HG03039 (cell line): ENCODE measurements around the gene RBM38.

Source experiments
- ATAC-seq: cut with Tn5 transposase; IDR thresholded peaks from one replicate; pipeline ENCODE4 v1.9.1; 2021; ENCODE audit warnings: mild to moderate bottlenecking, moderate library complexity; ENCODE audit not compliant: unreplicated experiment

Gene RBM38

DNA sequence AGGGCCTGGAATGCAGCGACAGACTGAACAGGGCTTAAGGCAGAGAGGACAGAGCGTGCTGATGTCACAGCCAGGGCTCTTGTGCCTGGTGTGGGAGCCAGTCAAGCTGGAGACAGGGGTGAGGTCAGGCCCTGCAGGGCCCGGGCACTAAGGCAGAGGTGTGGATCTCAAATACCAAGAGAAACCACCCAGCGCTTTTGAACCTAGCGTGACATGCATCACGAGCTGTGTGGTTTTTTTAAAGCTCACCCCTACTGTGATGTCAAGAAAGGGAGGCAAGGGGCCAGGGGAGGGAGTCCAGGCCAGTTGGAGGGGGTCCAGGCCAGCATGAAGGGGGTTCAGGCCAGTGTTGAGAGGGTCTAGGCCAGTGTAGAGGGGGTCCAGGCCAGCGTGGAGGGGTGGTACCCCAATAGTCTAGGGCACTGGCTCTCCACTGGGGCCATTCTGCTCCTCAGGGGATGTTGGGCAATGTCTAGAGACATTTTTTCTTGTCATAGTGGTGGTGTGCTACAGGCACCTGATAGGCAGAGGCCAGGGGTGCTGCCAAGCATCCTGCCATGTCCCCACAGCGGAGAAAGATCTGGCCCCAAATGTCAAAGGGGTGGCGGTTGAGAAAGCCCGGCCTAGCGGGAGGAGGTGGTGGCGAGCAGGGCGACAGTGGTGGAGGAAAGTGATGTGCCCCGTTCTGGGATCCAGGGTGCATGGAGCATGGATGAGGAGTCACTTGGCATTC is 42.6 kb downstream of the RBM38 start:
- ATAC-seq: no peak

DNA sequence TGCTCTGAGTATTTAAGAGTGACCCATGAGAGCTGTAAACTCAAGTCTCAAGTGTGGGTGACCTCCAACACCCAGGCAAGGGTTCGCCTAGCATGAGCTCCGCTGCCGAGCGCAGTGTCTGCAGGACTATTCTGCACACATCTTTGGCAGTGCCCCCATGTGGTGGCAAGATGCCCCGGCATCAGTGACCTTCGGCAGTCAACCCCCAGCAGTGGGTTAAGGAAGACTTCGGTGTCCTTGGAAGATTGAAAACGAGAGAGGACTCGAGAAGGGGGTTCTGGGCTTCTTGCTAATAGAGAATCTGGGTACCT is 43.1 kb downstream of the RBM38 start:
- no peak for ATAC-seq

DNA sequence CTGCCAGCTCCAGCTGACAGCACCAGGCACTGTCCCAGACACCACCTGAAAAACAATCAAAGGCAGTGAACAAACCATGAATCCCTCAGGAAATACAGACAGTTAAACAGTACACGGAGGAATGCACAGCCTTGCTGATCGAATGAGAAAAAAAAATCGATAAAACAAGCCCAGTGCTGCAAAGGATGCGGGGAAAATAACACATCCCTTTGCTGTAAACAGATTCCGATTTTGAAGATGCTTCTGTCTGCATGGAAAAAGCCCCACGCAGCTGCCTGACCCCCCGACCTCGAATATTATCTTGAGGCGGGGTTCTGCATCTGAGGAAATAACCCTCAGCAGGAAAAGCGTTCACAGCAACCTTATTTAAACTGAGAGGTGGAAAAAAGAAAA is 43.9 kb downstream of the RBM38 start:
- ATAC-seq: no peak

DNA sequence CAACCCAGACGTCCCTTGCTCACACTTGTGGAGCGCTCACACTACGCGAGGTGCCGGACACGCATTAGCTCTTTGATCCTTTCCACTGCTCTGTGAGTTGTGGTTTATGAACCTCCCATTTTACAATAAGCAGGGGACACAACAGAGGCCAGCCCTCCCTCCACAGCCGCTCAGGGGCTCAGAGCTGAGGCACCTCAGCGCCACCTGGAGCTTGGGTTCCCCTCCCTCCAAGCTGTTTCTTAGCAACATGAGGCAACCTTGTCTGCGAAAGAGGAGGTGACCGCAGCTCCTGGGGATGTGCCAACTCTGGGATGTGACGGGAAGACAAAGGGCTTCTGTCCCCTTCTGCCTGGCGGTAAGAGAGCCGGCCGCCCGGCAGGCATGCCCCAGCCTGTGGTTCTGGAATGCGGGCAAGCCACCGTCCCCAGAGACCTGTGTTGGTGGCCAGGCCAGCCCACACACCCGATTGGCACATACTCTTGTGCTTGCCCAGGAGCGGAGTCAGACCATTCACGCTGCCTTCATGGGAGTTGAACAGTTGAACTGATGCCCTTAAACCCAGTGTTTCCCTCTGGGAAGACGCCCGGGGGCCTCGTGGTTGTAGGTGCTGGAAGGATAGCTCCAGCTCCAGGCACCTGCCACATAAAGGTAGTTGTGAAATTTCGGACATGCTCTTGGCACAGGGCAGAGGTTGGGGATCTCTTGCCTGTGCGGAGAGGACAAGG is 44.5 kb downstream of the RBM38 start:
- ATAC-seq: no peak

DNA sequence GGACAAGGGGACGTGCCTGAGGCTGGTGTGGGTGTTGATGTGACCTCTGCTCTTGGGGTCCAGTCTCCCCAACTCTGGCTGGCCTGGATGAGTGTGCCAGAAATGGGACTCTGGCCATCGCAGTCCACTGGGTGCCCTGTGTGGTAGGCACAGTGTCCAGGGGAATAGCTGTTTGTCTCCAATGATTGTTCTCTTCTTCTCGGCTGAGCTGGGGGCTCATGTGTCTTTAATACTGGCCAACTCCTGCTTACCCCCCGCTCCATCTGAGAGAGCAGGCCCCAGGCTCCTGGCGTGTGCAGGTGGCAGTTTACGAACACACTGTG is 45.0 kb downstream of the RBM38 start:
- ATAC-seq: no peak

DNA sequence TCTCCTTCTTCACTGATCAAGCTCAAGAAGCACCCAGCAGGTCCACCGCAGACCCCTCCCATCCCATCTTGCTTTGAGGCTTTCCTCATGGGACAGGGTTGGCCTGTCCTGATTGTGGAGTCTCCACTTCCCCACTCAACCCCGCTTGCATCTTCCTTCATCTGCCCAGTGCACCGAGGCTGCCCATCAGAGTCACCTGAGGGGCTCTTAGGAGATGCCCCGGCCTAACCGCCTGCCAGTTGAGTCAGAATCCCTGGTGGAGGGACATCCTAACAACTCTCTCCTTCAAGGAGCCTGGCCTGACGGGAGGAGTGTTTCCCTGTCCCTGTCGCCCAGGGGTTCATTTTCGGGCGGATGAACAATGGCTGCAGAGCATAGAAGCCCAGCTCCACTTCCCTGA is 46.1 kb downstream of the RBM38 start:
- ATAC-seq: no peak

DNA sequence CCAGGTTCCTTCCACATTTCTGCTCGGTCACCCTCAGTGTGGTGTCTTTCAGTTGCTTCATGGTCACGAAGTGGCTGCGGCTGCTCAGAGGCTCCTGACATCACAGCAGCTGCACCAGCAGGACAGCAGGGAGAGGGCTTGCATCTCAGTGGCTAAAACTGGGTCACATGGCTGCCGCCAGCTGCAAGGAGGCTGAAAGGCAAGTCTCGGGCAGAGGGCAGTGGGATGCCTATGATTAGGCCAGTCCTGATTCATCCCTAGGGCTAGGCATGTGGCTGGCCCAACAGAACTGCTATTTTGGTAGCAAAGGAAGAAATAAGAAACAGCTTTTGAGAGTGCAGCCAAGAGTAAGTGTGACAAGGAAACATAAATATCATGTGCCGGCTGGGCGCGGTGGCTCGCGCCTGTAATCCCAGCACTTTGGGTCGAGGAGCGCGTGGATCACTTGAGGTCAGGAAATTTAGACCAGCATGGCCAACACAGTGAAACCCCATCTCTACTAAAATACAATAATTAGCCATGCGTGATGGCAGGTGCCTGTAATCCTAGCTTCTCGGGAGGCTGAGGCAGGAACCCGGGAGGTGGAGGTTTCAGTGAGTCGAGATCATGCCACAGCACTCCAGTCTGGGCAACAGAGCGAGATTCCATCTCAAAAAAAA is 46.6 kb downstream of the RBM38 start:
- ATAC-seq: no peak

DNA sequence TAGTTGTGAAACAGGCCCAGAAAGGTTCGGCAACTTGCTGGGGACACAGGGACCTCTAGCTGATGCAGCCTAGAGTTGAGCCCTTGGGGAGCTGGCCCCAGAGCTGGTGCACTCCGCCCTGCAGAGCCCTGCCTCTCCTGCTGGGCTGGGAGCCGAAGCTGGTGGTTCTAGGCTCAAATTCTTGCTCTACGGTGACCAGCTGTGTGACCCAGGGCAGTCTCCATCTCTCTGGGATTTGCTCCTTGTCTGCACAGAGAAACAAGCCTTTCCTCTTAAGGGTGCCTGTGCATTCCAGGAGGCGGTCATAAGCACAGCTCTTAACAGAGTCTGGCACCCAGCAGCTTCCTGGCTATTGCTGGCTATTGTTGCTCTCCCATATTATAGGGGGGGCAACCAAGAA is 47.4 kb downstream of the RBM38 start:
- ATAC-seq: no peak

DNA sequence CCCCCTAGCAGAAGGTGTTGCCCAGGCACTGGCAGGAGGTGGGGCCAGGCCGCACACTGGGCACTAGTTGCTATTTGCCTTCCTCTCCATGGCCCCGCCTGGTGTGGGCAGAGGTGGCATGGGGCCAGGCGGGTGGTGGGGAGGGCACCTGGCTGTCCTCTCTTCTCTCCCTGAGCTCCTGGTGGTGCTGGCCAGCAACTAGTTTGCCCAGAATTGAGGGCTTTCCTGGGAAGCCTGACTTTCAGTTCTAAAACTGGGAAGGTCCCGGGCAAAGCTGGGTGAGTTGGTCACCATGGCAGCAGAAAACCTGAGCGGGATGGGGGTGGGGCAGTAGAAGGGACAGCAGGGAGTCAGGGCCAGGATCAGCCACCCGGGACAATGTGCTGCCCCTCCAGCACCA is 48.2 kb downstream of the RBM38 start:
- no peak for ATAC-seq

DNA sequence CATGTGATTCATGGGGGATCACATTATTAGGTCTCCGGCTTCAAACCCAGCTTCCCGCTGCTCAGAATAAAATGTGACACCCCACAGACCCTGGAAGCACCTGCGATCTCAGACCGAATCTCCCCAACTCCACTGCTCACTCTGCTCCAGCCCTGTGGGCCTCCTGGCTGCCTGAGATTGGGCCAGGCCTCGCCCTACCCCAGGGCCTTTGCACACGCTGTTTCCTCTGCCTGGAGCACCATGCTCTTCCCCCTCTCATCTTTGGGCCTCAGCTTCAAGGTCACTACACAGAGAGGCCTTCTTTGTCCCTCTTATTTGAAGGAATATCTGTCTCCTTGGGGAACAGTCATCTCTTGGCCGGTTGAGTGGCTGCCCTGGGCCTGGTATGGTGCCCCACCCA is 48.8 kb downstream of the RBM38 start:
- no peak for ATAC-seq

DNA sequence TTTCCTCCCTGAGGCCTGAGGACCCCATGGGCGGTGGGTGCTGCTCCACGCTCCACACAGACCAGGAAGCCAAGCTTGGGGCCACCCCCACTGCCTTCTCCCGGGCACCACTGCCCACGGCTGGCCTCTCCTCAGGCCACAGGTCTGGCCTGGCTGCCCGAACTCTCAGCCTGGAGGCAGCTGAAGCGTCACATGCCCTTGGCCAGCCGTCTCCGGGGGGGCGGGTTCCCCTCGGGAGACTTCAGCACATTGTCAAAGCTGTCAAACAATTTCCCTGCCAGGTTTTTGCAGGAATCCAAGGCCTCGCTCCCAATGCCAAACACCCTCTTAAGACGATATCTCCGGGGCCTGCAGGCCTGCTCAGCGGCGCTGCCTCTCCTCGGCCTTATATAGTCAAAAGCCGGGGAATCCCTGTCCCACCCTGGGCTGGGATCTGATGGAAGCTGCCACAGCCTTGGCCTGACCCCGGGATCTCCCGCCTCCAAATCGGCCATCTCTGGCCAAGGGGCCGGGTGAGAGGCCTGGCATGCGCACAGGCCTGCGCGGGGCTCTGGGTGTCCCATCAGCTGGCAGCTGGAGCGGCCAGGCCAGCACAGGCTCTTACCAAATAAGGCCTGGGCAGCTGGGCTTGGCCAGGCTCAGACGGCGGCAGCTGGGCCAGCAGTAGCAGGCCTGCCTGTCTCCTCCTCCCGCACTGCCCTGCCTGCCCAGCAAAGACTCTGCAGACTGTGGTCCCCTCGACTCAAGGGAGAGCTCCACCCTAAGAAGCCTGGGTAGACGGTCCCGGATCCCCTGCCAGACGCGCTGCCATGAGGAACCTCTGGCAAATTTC is 49.7 kb downstream of the RBM38 start:
- no peak for ATAC-seq

DNA sequence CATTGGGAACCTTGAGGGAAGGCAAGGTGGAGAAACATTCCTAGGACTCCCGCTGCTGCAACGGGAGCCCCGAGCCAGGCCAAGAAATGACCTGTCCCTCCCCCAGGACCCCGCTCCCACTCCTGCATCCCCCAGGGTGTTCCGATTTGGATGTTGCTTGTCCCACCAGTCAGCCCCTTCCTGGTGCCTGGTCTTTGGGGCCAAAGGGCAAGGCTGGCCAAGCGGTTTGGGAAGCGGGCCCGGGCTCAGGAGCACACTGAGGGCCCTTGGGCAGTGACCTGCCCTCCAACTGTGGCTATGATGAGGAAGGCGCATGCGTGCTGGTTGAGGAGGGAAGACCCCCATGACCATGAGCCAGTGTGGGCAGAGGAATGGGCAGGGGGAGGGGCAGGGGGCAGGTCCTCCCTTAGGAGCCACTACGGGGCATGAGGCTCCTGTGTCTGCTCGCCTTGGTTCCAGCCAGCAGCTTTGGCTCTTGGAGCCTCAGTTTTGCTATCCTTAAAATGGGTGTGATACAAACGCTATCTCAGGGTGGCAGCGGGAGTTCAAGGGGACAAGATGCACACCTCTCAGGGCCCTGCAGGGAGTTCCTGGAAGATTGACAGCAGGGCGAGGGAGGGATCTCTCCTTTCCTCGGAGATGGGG is 50.4 kb downstream of the RBM38 start:
- ATAC-seq: no peak

DNA sequence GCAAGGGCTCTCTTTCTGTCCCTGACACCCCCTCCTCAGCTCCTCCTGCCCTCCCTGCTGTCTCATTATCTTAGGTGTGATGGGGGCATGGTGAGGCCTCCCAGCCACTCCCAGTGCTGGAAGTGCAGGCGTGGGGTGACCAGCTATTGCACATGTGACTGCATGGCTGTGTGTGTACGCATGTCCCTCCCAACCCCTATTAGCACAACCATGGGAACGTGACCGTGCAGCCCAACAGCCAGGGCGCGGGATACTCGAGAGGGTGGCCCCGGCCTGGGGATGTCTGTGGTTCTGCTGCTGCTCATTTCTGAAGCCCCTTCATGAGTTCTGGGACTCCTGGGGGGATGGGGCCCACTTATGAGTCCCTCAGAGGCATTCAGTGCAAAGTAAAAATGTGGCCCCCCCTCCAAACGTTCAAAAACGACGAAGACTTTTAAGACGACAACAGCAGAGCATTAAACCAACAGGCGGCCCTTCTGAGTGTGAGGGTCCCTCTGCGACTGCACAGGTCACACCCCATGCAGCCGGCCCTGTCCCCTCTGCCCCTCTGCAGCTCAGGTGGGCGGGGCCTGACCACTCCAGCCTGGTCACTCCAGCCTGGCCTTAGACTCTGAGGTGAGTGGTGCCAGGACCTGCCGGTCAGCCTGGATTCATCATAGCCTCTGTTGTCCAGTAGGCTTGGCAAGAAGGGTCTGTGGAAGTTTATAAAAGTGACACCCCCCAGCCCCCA is 51.1 kb downstream of the RBM38 start:
- ATAC-seq: no peak

DNA sequence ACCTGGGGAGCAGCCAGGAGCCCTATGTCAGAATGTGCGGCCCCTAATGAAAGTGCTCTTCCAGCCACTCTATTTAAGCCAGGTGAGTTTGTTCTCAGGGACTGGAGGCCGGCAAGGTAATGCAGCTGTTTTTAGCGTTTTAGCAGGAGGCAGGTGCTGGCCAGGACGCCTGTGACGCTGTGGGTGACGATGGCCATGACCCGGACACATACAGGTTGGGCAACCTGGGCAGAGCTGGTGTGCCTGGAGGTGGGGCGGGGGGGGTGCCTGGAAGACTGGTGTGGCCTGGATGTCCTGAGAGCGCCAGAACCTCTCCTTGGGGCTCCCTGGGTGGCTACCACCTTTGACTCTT is 51.7 kb downstream of the RBM38 start:
- no peak for ATAC-seq

DNA sequence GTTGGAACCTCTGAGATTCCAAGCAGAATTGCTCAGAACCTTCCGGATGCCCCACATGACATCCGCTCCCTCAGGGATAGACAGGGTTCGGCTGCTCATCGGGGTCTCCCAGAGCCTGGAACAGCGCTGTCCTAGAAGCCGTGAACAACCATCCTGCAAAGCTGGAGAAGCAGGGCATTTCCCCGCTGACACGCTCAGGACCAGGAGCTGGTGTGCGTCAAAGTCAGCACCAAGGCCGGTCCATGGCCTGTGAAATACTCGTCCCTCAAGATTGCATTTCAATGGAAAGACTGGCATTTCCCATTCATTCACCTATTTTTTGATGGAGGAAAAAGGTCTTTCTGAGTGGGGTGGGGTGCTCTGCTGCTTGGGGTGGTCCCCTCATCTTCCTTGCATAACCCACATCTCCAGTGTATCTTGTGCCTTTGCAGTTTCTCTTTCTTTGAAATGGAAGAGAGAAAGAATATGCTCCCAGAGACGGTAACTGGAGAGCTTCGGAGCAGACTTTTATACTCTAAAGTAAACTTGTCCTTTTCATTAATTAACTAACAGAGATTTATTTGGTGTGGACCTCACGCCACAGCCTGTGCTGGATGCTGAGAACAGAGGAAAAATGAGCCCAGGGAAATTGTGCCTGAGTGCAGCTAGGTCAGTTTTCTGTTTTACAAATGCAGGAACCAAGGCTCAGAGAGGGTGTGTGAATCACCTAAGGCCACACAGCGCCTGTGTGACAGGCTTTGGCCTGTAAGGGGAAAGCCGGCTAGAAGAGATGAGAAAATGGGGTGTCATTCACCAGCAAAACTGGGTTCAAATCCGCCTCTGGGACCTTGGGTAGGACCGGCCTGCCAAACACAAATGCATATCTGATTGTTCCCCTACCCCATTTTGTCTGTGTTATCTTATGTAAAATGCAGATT is 52.4 kb downstream of the RBM38 start:
- no peak for ATAC-seq

DNA sequence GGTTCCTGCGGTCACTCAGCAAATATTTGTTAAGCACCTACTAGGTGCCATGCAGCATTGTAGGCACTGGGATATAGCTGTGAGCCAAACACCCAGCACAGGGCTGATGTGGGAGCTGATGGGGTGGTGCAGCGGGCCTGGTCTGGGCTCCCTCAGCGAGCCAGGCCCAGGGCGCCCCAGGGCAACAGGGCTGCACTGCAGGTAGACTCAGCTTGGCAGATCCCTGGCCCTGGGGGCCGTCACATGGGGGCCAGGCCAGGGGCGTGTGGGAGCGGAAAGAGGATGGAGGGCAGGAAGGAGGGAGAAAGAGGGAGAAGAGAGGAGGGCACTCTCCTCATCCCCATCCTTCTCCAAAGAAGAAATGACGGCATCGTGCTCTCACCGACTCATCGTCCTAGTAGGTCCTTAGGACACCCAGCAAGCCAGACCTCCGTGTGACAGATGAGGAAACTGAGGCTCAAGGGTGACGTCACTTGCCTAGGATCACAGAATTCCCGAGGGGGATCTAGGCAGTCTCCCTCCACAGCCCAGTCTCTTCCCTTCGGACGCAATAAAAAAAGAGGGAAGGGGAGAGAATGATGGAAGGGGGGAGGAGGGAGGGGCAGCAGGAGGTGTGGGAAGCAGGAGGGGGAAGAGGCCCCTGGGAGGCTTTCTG is 53.3 kb downstream of the RBM38 start:
- ATAC-seq: no peak

DNA sequence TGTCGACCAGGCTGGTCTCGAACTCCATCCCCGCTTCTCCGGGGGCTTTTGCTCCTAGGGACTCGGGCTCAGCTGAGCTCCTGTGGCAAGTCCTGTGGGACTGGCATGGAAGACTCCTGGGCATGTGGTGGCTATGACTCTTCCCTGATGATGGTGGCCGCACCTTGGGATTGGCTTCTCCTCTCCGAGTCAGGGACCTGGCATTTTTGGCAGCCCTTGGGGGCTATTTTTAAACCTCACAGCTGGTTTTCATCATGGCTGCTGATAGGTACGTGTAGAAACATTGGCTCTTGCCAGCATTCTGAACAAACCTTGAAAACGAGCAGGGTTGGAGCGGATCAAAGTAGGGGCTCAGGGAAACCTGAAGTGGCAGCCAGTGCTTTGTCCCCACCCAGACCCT is 54.1 kb downstream of the RBM38 start:
- no peak for ATAC-seq

DNA sequence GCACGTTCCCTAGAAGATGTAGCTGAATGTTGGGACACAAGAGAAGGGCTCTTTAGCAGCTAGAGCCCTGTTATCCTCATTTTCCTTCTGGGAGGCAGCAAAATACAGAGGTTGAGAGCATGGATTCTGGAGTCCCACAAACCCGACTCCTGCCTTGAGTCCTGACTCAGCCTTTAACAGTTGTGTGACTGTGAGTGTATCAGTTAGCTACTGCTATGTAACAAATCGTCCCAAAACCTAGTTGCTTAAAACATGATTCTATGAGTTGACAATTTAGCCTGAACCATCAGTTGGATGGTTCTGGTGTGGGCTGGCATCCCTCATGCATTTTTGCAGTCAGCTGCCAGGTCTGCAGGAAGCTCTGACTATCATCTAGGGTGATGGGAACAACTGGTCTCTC is 54.6 kb downstream of the RBM38 start:
- no peak for ATAC-seq

DNA sequence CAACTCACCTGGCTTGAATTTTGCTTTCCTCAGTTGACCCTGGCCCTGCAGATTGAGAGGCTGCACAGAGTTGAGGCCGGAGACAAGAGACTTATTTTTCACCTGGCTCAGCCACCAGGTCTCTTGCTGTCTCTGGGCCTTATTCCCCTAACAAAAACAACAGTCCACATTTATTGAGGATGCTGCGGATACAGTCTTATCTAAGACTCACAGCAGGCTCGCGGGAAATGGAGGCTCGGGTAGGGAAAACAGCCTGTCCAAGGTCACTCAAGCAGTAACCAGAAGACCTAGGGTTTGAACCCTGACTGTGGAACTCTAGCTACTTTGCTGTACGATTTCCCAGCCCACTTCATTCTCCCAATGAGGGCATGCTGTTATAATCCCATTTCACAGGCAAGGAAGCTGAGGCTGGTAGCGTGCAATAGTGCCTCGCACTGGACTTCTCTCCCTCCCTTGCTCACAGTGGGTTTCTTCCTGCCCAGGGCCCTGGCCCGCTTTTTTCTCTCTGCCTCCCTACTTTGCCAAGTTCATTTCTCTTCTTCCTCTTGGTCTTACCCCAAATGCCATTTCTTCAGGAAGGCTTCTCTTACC is 57.7 kb downstream of the RBM38 start:
- ATAC-seq: no peak
